HG02678 (cell line): ENCODE data around the gene SLC25A17.
"Not testable (repeated sequence)": the region's sequence is repeated elsewhere in the genome, so short reads cannot be mapped to it uniquely, and the experiment has no call there.

Source experiments
- ATAC-seq: cut with Tn5 transposase; IDR thresholded peaks from one replicate; pipeline ENCODE4 v1.9.1; 2021; ENCODE audit warnings: mild to moderate bottlenecking, moderate library complexity; ENCODE audit not compliant: unreplicated experiment

SLC25A17 gene

DNA sequence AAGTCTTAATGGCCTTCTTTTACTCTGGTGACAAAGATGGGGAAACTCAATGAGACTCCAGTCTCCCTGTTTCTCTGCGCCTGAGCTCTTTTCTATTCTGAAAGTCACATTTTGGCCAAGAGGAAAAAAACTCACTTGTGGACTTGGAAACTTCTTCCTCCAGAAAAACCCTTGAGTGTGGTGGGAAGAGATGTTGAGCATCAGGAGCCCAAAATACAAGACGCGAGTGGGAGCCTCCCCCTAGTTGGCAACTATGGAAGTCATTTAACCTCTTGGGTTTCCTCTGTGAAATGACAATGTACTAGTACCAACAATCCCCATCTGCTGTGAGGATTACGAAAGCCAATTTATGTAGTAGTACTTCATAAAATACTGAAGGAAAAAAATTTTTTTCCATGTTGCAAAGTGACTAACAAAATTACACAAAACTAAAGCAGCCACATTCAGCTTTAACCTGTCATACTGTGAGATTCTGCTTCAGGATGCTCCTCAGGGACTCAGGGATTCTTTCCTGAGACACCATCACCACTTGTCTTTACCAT, 524 bp upstream of the SLC25A17 start:
- ATAC-seq, result no peak

DNA sequence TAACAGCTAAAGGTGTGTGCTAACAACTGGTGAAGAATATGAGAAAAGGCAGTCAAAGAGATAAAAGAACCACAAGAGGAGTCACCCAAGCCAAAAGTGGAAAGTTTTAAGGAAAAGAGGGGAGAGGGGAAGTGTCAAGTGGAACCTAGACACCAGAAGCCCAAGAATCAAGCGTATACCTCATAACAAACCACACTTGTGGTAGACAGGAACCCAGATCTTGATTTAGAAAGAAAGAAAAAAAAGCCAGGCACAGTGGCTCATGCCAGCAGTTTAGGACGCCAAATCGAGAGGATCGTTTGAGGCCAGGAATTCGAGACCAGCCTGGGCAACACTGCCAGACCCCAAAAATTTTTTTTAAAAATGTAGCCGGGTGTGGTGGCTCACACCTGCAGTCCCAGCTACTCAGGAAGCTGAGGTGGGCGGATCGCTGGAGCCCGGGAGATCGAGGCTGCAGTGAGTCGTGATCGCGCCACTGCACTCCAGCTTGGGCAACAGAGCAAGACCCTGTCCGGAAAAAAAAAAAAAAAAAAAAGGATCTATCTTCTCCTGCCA, 877 bp downstream of the SLC25A17 start:
- no peak for ATAC-seq

DNA sequence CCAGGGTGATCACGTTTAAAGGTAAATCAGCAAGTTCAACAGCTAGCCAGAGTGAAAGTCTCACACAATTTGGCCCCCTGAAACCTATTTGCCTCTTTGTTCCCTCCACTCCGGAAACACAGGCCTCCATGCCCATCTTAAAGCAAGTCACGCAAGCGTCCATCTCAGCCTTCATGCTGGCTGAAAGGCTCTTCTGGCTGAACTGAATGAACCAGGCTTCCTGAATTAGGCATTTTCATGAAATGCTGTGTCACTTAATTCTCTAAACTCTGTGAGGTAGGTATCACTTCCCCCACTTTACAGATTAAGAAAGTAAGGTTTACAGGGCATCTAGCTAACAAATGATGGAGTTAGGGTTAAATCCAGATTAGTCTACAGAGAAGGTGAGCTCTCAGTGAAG, 1.4 kb downstream of the SLC25A17 start:
- ATAC-seq, result no peak

DNA sequence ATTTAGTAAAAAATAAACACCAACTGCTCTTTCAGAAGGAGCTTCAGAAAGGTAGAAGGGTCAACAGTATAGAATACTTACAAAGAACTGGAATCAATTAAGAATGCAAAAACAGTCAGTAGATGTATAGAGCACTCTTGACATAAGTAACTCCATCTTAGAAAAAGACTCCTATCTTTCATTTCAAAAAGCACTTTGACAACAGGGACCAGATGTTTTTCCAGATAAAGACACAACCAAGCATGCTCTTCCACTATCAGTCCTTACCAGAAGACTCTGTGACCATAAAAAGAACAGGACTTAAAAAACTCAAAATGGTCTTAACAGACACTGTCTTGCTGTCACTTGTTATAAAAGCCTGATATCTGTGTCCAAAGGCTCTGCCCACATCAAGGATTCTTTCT, 5.2 kb downstream of the SLC25A17 start:
- ATAC-seq, result no peak

DNA sequence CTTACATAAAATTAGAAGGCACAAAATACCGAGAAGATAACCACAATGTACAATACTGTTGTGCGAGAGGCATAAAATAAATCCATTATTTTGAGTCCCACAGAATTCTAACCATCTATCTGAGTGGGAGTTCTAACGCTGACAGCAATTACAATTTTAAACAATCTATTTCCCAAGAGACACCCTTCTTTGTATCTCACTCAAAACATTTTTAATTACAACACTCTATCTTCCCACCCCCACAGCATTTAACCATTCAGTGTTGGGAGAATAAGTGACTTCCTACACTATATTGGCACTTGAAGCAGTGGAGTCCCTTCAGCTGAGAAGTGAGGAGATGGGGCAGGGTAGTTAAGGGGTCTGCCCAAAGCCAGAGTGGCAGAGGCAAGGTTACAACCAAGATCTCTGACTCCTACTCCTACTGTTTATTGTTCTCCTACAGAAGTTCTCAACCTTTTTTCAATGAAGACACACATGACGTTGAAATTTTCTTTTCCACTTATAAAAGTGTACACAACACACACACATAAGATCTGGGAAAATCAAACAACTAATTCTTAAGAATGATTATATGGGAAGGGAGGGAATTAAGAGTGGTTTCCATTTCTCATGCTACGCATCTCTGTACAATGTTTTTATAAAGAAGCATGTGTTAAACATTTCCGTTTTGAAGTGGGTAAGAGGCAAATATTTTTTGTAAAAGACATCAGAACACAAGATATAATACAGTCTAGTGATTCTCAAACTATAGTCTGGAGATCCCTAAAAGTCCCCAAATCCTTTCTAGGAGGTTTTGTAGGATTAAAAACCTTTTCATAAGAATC, 10.9 kb downstream of the SLC25A17 start:
- ATAC-seq, result no peak

DNA sequence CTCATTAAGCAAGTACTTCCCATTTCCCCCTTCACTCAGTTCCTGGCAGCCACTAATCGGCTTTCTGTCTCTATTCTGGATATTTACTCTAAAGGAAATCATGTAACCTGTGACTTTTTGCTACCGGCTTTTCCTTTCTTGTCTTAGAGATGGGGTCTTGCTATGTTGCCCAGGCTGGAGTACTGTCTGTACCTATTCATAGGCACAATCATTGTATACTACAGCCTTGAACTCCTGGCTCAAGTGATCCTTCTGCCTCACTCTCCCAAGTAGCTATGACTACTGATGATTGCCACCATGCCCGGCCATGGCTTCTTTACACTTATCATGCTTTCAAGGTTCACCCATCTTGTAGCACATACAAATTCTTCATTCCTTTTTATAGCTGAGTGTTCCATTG, 12.4 kb downstream of the SLC25A17 start:
- ATAC-seq, result no peak

DNA sequence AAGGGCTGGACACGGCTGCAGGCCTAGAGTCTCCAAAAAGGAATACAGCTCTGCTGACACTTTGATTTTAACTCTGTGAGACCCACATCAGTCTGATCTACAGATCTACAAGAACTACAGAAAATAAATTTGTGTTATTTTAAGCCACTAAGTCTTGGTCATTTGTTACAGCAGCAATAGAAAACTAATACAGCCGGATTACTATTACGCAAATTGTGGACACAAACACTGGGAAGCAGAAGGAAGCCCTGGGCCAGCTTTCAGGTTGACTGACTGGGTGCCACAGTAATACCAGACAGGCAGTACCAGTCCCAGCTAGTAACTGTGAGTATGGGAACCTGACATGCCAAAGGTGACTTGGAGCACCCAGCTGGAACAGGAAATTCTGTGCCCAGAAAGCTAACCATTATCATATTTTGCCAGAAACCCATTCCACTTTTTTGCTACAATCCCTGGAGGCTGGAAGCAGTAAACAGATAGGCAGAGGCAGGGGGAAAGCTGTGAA, 13.4 kb downstream of the SLC25A17 start:
- no peak for ATAC-seq

DNA sequence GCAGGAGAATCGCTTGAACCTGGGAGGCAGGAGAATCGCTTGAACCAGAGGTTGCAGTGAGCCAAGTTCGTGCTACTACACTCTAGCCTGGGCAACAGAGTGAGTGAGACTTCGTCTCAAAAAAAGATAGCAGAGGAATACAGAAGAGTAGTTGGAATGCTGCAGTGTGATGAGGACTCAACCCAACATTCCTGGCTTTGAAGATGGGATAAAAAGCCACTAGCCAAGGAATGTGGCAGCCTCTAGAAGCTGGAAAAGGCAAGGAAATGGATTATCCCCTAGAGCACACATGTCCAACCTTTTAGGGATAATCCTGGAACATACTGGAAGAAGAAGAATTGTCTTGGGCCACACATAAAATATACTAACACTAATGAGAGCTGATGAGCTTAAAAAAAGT, 13.9 kb downstream of the SLC25A17 start:
- ATAC-seq, result no peak

DNA sequence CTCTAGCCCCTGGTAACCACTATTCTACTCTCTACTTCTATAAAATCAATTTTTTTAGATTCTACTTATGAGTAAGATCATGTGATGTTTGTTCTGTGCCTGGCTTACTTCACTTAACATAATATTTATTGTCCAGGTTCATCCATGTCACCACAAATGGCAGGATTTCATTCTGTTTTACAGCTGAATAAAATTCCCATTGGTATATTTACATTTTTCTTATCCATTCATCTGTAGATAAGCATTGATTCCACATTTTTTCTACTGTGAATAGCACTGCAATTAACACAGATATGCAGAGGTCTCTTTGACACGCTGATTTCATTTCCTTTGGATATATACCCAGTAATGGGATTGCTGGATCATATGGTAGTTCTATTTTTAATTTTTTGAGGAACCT, 15.8 kb downstream of the SLC25A17 start:
- no peak for ATAC-seq

DNA sequence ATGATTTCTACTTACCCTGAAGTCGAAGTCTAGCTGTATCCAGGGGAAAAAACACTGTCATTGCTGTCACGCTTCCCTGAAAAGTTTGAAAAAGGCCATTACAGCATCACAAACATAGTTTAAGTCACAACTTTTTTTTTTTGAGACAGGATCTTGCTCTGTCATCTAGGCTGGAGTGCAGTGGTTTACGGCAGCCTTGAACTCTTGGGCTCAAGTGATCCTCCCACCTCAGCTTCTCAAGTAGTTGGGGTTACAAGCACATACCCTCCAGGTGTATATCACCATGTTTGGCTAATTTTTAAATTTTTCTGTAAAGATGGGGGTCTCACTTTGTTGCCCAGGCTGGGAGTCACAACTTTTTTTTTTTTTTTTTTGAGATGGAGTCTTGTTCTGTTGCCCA, 20.1 kb downstream of the SLC25A17 start:
- ATAC-seq, result no peak

DNA sequence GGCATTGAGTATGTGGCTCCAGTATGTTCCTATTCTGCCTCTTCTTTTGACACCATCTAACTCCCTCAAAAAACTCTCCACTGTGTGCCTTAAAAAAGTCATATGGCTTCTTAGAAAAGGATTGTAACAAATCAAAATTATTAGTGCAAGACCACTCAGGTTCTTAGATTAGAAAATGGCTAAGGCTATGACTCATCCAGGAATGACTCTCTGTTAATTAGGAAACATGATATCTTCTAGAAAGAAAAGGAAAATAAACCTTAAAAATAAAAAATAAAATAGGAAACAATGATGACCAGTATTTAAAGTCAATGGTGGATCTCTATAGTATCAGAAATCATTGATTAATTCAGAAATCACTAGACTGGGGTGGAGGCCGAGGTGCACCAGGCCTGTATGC, 21.7 kb downstream of the SLC25A17 start:
- no peak for ATAC-seq

DNA sequence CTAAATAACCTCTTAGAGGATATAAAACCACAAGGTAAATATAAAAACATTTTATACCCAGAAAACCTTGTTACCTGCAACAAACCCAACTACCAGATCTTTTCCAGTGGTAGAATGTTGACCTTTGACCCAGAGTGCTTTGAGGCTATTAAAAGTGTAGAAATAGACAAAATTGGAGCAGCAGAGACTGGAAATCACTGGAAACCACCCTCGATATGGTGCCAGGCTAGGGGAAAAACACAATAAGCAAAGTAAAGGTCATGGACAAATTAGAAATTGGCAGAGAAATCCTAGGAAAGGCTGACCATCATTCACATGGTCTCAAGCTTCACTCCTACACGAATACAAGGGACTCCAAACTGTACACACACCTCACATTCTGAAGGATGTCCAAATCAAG, 26.7 kb downstream of the SLC25A17 start:
- ATAC-seq, result no peak

DNA sequence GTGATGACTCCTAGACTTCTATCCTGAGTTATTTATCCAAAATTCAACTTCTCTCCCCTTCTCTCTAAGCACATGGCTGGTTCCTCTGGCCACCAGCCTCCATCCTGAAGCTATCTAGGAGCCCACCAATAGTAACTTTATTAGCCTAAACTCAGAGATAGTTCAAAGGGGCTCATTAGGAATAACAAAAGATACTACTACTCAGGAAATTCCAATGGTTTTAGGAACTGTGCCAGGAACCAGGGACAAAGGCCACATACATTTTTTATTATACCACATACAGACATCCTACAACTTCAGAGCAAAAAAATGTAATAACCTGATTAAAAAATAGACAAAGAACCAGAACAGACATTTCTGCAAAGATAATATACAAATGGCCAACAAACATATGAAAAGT, 27.9 kb downstream of the SLC25A17 start:
- ATAC-seq, result no peak

DNA sequence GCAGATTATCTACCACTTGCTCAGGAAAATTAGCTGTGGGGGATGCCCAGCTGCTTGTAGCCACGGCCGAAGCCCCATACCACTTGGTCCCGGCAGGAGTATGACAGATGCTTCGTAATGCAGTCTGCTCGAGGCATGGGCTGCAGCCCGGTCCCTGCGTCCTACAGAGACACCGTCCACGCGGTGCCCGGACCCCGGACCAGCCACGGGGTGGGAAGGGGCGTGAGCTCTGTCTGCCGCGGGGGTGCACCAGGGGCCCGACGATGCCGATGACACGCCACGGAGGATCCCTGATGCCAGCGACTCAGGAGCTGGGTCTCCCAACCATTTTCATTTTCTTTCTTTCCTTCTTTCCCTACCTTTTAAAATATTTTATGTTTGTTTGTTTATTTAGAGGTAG, 30.0 kb downstream of the SLC25A17 start:
- ATAC-seq, result no peak

DNA sequence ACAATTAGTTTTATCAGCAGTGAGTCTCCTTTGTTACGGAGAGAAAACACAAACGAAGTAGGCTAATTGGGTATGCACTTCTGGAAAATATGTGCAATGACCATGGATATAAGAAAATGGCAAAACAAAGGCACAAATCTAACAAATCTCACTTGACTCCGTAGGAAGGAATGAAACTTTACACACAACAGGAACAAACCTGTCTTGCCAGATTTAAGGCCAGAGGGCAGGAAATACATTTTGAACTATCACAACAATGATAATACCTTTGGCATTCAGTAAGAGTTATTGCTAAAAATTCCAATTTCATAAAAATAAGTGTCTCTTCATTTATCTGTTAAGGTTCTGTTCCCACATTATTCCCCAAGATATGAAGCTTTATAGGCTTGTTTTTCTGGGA, 36.6 kb downstream of the SLC25A17 start:
- ATAC-seq, result no peak

DNA sequence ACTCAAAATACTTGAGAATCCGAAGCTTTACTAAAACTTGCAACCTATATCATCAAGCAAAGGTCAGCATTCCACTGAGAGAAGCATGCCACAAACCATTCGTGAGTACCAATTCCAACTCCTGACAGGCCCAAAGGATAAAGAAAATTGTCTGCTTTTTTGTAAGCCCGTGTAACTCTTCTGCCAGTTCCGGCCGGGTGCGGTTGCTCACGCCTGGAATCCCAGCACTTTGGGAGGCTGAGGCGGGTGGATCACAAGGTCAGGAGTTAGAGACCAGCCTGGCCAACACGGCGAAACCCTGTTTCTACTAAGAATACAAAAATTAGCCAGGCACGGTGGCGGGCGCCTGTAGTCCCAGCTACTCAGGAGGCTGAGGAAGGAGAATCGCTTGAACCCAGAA, 37.4 kb downstream of the SLC25A17 start:
- ATAC-seq, result not testable (repeated sequence)

DNA sequence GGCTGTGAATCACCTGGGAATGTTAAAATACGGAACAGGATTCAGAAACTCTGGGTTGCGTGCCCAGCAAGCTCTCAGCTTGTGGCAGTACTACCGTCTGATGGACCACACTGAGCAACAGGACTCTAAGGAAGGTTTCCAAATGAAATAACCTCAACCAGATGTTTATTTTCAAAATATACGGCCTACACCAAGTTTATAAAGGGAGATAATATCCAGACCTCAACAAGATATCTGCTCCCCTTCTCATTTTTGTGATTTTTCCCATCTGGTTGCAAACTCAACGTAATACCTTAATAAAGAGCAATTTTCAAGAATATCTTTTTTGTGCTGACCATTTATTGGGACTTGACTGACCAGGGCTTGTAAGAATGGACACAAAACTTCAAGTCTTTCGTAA, 49.4 kb downstream of the SLC25A17 start:
- ATAC-seq, result no peak

DNA sequence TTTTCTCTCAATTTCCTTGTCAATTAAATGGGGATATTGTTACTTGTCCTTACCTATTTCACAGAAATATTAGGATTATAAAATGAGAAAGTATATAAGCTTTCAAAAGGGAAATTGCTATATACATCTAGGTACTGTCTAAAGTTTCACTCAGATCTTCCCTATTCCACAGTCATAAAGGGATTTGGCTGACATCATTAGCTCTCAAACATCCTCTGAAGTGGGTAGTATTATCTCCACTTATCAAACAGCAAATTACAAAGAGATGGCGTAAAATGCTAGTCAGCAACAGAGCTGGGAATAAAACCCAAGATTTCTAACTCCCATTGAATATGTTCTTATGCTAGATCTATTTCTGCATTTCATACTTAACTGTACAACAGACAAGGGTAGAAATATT, 50.9 kb downstream of the SLC25A17 start:
- ATAC-seq, result no peak

DNA sequence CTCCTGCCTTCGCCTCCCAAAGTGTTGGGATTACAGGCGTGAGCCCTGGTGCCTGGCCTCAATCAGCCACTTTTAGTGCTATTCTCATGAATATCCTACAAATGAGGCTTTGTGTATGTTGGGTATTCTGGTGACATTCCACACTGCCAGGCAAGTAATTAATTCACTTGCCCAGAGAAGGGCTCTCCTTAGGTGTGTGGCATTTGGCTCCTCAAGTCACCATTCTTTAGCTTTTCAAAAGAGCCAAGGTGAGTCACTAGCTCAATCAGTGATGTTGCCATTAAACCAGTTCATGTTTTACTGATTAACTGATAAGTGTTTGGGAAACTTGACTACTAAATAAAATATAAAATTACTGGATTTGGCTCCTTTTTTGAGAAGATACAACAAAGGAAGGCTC, 52.2 kb downstream of the SLC25A17 start:
- ATAC-seq, result no peak

DNA sequence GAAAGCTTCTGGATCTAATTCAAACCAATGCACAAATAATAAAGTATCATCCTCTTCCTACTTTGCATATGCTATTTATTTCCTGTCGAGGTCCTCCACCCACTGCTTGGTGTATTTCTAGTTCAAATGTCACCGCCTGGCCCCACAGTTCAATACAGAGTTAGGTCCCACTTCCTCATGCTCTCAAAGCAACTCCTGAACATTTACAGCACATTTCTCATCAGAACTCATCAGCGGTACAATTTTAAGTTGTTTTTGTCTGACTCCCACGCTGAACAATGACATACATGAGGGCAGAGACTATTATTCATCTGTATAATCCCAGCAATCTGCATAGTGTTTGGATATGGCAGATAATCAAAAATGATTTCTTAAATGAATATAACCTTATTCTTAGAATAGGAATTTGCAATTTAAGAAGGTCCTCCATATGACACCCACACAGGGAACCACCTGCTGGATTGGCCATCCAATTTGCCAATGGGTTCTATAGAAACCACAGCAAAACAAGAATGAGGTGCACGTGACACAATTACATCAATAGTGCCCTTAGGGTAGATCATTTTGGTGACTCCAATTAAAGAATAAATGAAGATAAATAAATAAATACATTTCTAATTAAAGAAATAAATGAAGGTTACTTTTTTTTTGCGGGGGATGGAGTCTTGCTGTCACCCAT, 54.2 kb downstream of the SLC25A17 start:
- ATAC-seq, result no peak

DNA sequence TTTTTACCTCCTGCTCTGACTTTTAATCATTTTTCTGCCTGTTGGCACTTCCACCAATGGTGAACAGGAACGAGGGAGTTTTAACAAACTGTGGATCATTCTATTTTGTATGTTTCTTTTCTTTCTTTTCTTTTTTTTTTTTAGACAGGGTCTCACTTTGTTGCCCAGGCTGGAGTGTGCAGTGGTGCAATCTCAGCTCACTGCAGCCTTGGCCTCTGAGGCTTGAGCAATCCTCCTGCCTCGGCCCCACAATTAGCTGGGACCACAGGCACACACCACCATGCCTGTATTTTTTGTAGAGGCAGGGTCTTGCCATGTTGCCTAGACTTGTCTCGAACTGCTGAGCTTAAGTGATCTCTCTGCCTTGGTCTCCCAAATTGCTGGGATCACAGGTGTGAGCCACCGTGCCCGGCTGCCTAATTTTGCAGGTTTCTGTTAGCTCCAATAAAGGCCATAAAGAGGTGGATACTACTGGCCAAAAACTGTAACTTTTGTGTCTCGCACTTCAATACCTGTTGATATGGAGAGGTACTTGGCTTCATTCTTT, 59.8 kb downstream of the SLC25A17 start:
- no peak for ATAC-seq
